Measurements from ENCODE around the gene COPS2. TPM values are rescaled to one million over a fixed set of nuclear protein-coding genes. Genes with fewer than 3 reads are reported as not detected.

COPS2 gene
- total RNA-seq = 10 to 100 TPM; 57.1 to 60.9 TPM
- polyA plus RNA-seq (2013, experiment 1 of 2) = 93.3 TPM
- polyA plus RNA-seq (2013, experiment 2 of 2) = 95.2 TPM
- long read RNA-seq, experiment 1, full-length matches to known transcripts = 14 of 37 reads
- long read RNA-seq, experiment 1, partial matches to known transcripts = 6 of 37 reads
- long read RNA-seq, experiment 1, other reads (novel, unspliced or antisense) = 17 of 37 reads
- long read RNA-seq, experiment 2, full-length matches to known transcripts = 66 of 77 reads
- long read RNA-seq, experiment 2, partial matches to known transcripts = 6 of 77 reads
- long read RNA-seq, experiment 2, other reads (novel, unspliced or antisense) = 5 of 77 reads
- long read RNA-seq, experiment 3, full-length matches to known transcripts = 208 of 225 reads
- long read RNA-seq, experiment 3, partial matches to known transcripts = 4 of 225 reads
- long read RNA-seq, experiment 3, other reads (novel, unspliced or antisense) = 13 of 225 reads
- long read RNA-seq, experiment 4, full-length matches to known transcripts = 43 of 51 reads
- long read RNA-seq, experiment 4, partial matches to known transcripts = 0 of 51 reads
- long read RNA-seq, experiment 4, other reads (novel, unspliced or antisense) = 8 of 51 reads

DNA sequence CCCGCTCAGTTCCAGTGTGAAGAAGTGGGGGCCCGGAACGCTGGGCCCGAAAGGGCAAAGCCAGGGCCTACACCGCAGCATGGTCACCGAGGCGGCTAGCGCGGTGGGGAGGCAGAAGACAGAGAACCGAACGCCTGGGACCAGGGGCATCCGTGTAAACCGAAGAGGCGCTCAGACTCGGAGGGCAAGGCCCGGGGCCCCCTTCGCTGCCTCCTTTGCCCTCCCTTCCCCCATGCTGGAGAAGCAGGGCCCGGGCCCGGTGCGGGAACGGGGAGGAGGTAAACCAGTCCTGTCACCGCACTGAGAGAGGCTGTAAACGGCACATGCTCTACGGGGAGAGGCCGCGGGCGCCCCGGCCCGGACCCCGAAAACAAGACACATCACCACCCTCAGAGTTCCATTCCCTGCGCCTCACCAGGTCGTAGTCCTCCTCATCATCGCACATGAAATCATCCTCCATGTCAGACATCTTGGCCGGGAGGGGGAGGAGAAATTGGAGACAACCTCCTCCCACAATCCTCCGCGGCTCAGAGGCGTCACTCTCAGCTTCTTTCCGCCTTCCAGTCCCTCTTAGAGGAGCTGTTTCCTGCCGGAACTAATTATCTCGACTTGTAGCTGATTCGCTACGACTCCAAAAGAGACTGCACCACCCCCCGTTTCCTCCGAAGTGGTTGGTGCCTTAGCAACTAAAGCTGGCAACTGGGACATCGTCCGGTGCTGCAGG lies at the start of gene COPS2:
TSS of gene COPS2 (minus strand) at position 490 of the 724 bp plus-strand sequence. CDS start at position 469, 21 bp downstream.
- peak; percentile 98 for DNase-seq
- TF ChIP-seq, protein P1, sequence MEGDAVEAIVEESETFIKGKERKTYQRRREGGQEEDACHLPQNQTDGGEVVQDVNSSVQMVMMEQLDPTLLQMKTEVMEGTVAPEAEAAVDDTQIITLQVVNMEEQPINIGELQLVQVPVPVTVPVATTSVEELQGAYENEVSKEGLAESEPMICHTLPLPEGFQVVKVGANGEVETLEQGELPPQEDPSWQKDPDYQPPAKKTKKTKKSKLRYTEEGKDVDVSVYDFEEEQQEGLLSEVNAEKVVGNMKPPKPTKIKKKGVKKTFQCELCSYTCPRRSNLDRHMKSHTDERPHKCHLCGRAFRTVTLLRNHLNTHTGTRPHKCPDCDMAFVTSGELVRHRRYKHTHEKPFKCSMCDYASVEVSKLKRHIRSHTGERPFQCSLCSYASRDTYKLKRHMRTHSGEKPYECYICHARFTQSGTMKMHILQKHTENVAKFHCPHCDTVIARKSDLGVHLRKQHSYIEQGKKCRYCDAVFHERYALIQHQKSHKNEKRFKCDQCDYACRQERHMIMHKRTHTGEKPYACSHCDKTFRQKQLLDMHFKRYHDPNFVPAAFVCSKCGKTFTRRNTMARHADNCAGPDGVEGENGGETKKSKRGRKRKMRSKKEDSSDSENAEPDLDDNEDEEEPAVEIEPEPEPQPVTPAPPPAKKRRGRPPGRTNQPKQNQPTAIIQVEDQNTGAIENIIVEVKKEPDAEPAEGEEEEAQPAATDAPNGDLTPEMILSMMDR (conservative IDR thresholded peaks at IDR 0.05) = no peak
- peak within 1 kb of the TSS; percentile 99 for H3K4me3 Mint-ChIP-seq
- WGBS, 2 experiments (ENCODE audit: insufficient coverage in 1 of 2, insufficient read length in 1 of 2) = 0 to 2% methylated on average over 7 to 45 of the region's 46 CpGs
- H3K27me3 Mint-ChIP-seq (ENCODE audit: insufficient read depth) = no peaks in the 10 kb centered on the region
- no peaks in the 10 kb centered on the region for H3K36me3 Mint-ChIP-seq (ENCODE audit: low read depth)
- Histone ChIP-seq H3K4me1 (ENCODE audit: control insufficient read depth, insufficient read depth, low read length) (no peaks in the 10 kb centered on the region), H3K9me3 (ENCODE audit: control insufficient read depth, low read length) (no peaks in the 10 kb centered on the region), H3K9ac (ENCODE audit: extremely low read depth, low read length, poor library complexity, severe bottlenecking) (peak within 1 kb of the TSS; percentile 85), H3K36me3 (ENCODE audit: control insufficient read depth, insufficient read depth, low read length) (no peaks in the 10 kb centered on the region), H3K4me3 (ENCODE audit: low read length) (peak within 1 kb of the TSS; percentile 99), H3K27me3 (ENCODE audit: control insufficient read depth, insufficient read depth, low read length, poor library complexity, severe bottlenecking) (no peaks in the 10 kb centered on the region), H3K27ac (ENCODE audit: low read depth, low read length) (peak within 1 kb of the TSS; percentile 34)
- H3K4me1 Mint-ChIP-seq = peaks cover 14% of the 10 kb centered on the region
- H3K27ac Mint-ChIP-seq = peak within 1 kb of the TSS; percentile 98
- H3K9me3 Mint-ChIP-seq = no peaks in the 10 kb centered on the region

DNA sequence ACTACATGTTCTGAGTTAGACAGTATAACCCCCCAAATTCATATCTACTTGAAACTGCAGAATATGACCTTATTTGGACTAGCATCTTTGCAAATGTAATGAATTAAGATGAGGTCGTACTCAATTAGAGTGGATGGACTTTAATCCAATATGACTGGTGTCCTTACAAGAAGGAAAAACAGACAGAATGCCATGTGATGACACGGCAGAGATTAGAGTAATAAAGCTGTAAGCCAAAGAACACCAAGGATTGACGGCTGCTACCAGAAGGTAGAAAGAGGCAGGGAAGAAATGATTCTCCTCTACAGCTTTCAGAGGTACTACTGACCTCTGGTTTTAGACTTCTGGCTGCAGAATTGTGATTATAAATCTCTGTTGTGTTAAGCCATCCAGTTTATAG lies 44.9 kb upstream of the COPS2 start:
- Mint-ChIP-seq H3K4me1 (no peaks in the 10 kb centered on the region), H3K27me3 (ENCODE audit: insufficient read depth) (no peaks in the 10 kb centered on the region), H3K4me3 (no peak overlapping the region), H3K27ac (no peak overlapping the region), H3K36me3 (ENCODE audit: low read depth) (peaks cover 22% of the 10 kb centered on the region), H3K9me3 (peaks cover 8% of the 10 kb centered on the region)
- no peaks in the 10 kb centered on the region for H3K27me3 ChIP-seq (ENCODE audit: control insufficient read depth, insufficient read depth, low read length, poor library complexity, severe bottlenecking)
- no peaks in the 10 kb centered on the region for H3K9me3 ChIP-seq (ENCODE audit: control insufficient read depth, low read length)
- DNase-seq = no peak
- TF ChIP-seq, protein P1 (conservative IDR thresholded peaks at IDR 0.05) = no peak
- H3K4me3 ChIP-seq (ENCODE audit: low read length) = no peak overlapping the region
- WGBS, 2 experiments (ENCODE audit: insufficient coverage in 1 of 2, insufficient read length in 1 of 2) = 92 to 96% methylated on average over 2 to 3 of the region's 3 CpGs
- no peak overlapping the region for H3K27ac ChIP-seq (ENCODE audit: low read depth, low read length)
- H3K36me3 ChIP-seq (ENCODE audit: control insufficient read depth, insufficient read depth, low read length) = peaks cover 7% of the 10 kb centered on the region
- H3K4me1 ChIP-seq (ENCODE audit: control insufficient read depth, insufficient read depth, low read length) = no peaks in the 10 kb centered on the region
- no peak overlapping the region for H3K9ac ChIP-seq (ENCODE audit: extremely low read depth, low read length, poor library complexity, severe bottlenecking)

DNA sequence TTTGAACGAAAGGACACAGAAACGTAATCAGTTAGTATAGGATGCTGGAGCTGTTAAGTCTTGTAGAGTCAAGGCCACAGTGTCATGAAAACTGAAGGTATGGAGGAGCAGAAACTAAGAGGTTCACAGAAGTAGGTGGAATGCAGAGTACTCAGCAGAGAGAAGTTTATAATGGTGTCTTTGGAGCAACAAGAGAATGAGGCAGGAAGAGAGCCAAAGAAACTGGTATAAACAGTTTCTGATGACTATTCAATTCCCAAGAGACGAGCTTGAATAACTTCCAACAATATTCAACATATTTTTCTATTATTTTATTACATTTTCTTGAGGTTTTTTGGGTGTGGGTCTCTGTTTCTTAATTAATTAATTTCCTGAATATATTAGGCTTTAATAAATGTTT lies 44.3 kb upstream of the COPS2 start:
- TF ChIP-seq, protein P1 (conservative IDR thresholded peaks at IDR 0.05) = no peak
- DNase-seq = no peak
- Mint-ChIP-seq H3K36me3 (ENCODE audit: low read depth) (peaks cover 16% of the 10 kb centered on the region), H3K9me3 (peaks cover under 1% of the 10 kb centered on the region), H3K4me3 (no peak overlapping the region), H3K27me3 (ENCODE audit: insufficient read depth) (no peaks in the 10 kb centered on the region), H3K4me1 (no peaks in the 10 kb centered on the region), H3K27ac (no peak overlapping the region)
- no peaks in the 10 kb centered on the region for H3K4me1 ChIP-seq (ENCODE audit: control insufficient read depth, insufficient read depth, low read length)
- WGBS, 2 experiments (ENCODE audit: insufficient coverage in 1 of 2, insufficient read length in 1 of 2) = 92 to 97% methylated on average over 2 of the region's 3 CpGs
- no peak overlapping the region for H3K9ac ChIP-seq (ENCODE audit: extremely low read depth, low read length, poor library complexity, severe bottlenecking)
- H3K27me3 ChIP-seq (ENCODE audit: control insufficient read depth, insufficient read depth, low read length, poor library complexity, severe bottlenecking) = no peaks in the 10 kb centered on the region
- H3K36me3 ChIP-seq (ENCODE audit: control insufficient read depth, insufficient read depth, low read length) = peaks cover 7% of the 10 kb centered on the region
- no peaks in the 10 kb centered on the region for H3K9me3 ChIP-seq (ENCODE audit: control insufficient read depth, low read length)
- no peak overlapping the region for H3K27ac ChIP-seq (ENCODE audit: low read depth, low read length)
- no peak overlapping the region for H3K4me3 ChIP-seq (ENCODE audit: low read length)
